Naive thymus-derived CD8-positive, alpha-beta T cell (primary cell): ENCODE data around the gene PHKB. TPM values are rescaled to one million over a fixed set of nuclear protein-coding genes. Genes with fewer than 3 reads are reported as not detected.
"Not testable (repeated sequence)": the region's sequence is repeated elsewhere in the genome, so short reads cannot be mapped to it uniquely, and the experiment has no call there.

Experiments used
- ATAC-seq, 2 donors: fragments of 150-1000 bp; cut with Tn5 transposase in 1 of 2; sonication (Bioruptor Pico), chemical (Tn5 transposase) in 1 of 2; 1 replicate in 1 of 2; 2 replicates in 1 of 2; pipeline ENCODE4 v1.10.0; 2021; ENCODE audit warnings: mild to moderate bottlenecking in 2 of 2, moderate library complexity in 2 of 2
- POLR2A ChIA-PET: fragments of 350-600 bp; sonication (Branson Sonifier 250); formaldehyde crosslinking; loops from one replicate; lab custom pipeline; 2021; ENCODE audit warnings: antibody characterized with exemption; lab: Charles Lee
- DNase-seq, 10 donors: peaks; one replicate each; pipeline versions ENCODE4 v3.0.0 to v3.0.0-alpha.2; 2020 to 2022
- H3K27ac Mint-ChIP-seq, 10 donors: one replicate each; pipeline ENCODE4 v1.8.0; 2020 to 2022; ENCODE audit warnings: mild to moderate bottlenecking in 10 of 10, mixed read lengths in 10 of 10, moderate library complexity in 4 of 10, inconsistent platforms in 1 of 10
- H3K27me3 Mint-ChIP-seq, 5 donors: one replicate each; pipeline ENCODE4 v1.8.0; 2021 to 2022; ENCODE audit warnings: mixed read lengths in 5 of 5
- H3K36me3 Mint-ChIP-seq, 3 donors: one replicate each; pipeline ENCODE4 v1.8.0; 2020 to 2022; ENCODE audit warnings: mixed read lengths in 3 of 3, mild to moderate bottlenecking in 2 of 3, inconsistent platforms in 1 of 3
- H3K4me1 Mint-ChIP-seq, 4 donors: one replicate each; pipeline ENCODE4 v1.8.0; 2021 to 2022; ENCODE audit warnings: mixed read lengths in 4 of 4
- H3K4me3 Mint-ChIP-seq, 10 donors: one replicate each; pipeline ENCODE4 v1.8.0; 2020 to 2022; ENCODE audit warnings: mild to moderate bottlenecking in 10 of 10, mixed read lengths in 10 of 10, moderate library complexity in 6 of 10, inconsistent platforms in 1 of 10
- H3K9me3 Mint-ChIP-seq, 9 donors: one replicate each; pipeline ENCODE4 v1.8.0; 2020 to 2022; ENCODE audit warnings: mixed read lengths in 9 of 9, mild to moderate bottlenecking in 3 of 9, inconsistent platforms in 1 of 9, moderate library complexity in 1 of 9
- polyA plus RNA-seq, 3 donors: library from polyadenylated mRNA; unstranded; fragments of 300-500 nt; fragmentation: Illumina TruSeq; gene quantifications; one replicate each; pipeline ENCODE4 v1.2.3, GENCODE V29; 2021
- total RNA-seq, 8 experiments: library from RNA in 2 of 8; stranded (reverse) in 2 of 8; gene quantifications; one replicate each; pipeline ENCODE4 v1.2.3 and lab custom pipeline; 2021 to 2026

PHKB gene
- total and polyA plus RNA-seq, 5 experiments from 2014 or later = 25.1 to 48.6 (median 34.2) TPM

GRCh38 chr16:47676635-47677177 lies 215.6 kb downstream of the PHKB start:
- Mint-ChIP-seq H3K27me3 (no peaks in the 10 kb centered on the region), H3K27ac (no peak overlapping the region), H3K4me1 (peaks cover 0 to 4% (median 0%) of the 10 kb centered on the region in 4 donors), H3K4me3 (no peak overlapping the region), H3K9me3 (peaks cover 0 to 18% (median 10%) of the 10 kb centered on the region in 9 donors), H3K36me3 (peaks cover 38 to 75% (median 73%) of the 10 kb centered on the region in 3 donors)
- DNase-seq (no peak), ATAC-seq (no peak)
- POLR2A ChIA-PET = no interaction called here

- POLR2A ChIA-PET, H3K27me3 Mint-ChIP-seq, H3K27ac Mint-ChIP-seq, H3K4me3 Mint-ChIP-seq, ATAC-seq, H3K4me1 Mint-ChIP-seq, DNase-seq: not testable (repeated sequence)
- H3K36me3 Mint-ChIP-seq = peaks cover 17 to 72% (median 71%) of the 10 kb centered on the region in 3 donors
- peaks cover 0 to 20% (median 9%) of the 10 kb centered on the region in 9 donors for H3K9me3 Mint-ChIP-seq
These were observed 220.4 kb downstream of the PHKB start for GRCh38 chr16:47681571-47681970.

GRCh38 chr16:47687694-47688093 lies 226.6 kb downstream of the PHKB start:
- Mint-ChIP-seq H3K27ac (peak overlapping the region in 2 of 10 donors; percentile 11 to 79), H3K36me3 (peaks cover 26 to 68% (median 65%) of the 10 kb centered on the region in 3 donors), H3K4me3 (no peak overlapping the region), H3K9me3 (peaks cover 0 to under 1% (median 0%) of the 10 kb centered on the region in 9 donors), H3K27me3 (no peaks in the 10 kb centered on the region), H3K4me1 (peaks cover 0 to 6% (median 2%) of the 10 kb centered on the region in 4 donors)
- POLR2A ChIA-PET = no interaction called here
- ATAC-seq (no peak), DNase-seq (no peak)

GRCh38 chr16:47693226-47693625 lies 232.1 kb downstream of the PHKB start:
- Mint-ChIP-seq H3K9me3 (peaks cover 0 to 4% (median 0%) of the 10 kb centered on the region in 9 donors), H3K4me3 (no peak overlapping the region), H3K36me3 (peaks cover 41 to 90% (median 88%) of the 10 kb centered on the region in 3 donors), H3K27me3 (no peaks in the 10 kb centered on the region), H3K4me1 (peaks cover 0 to 3% (median 0%) of the 10 kb centered on the region in 4 donors), H3K27ac (no peak overlapping the region)
- ATAC-seq = no peak
- POLR2A ChIA-PET = no interaction called here
- DNase-seq = no peak

- H3K4me1 Mint-ChIP-seq = peaks cover 0 to 3% (median 0%) of the 10 kb centered on the region in 4 donors
- POLR2A ChIA-PET = no interaction called here
- no peak overlapping the region for H3K27ac Mint-ChIP-seq
- ATAC-seq (no peak), DNase-seq (no peak)
- peaks cover 0 to 8% (median 4%) of the 10 kb centered on the region in 9 donors for H3K9me3 Mint-ChIP-seq
- H3K4me3 Mint-ChIP-seq = no peak overlapping the region
- H3K27me3 Mint-ChIP-seq = no peaks in the 10 kb centered on the region
- H3K36me3 Mint-ChIP-seq = peaks cover 49 to 91% (median 91%) of the 10 kb centered on the region in 3 donors
These were observed 233.4 kb downstream of the PHKB start for GRCh38 chr16:47694543-47694942.

GRCh38 chr16:47695756-47696155 lies 234.6 kb downstream of the PHKB start:
- Mint-ChIP-seq H3K4me1 (peaks cover 0 to 3% (median 0%) of the 10 kb centered on the region in 4 donors), H3K4me3 (no peak overlapping the region), H3K9me3 (peaks cover 0 to 12% (median 5%) of the 10 kb centered on the region in 9 donors), H3K27ac (no peak overlapping the region), H3K36me3 (peaks cover 50 to 87% (median 86%) of the 10 kb centered on the region in 3 donors), H3K27me3 (no peaks in the 10 kb centered on the region)
- ATAC-seq (no peak), DNase-seq (no peak)
- POLR2A ChIA-PET = no interaction called here

GRCh38 chr16:47697826-47698225 lies 236.7 kb downstream of the PHKB start:
- H3K9me3 Mint-ChIP-seq = peaks cover 6 to 27% (median 12%) of the 10 kb centered on the region in 9 donors
- POLR2A ChIA-PET = no interaction called here
- no peak overlapping the region for H3K4me3 Mint-ChIP-seq
- ATAC-seq = no peak
- H3K27ac Mint-ChIP-seq = no peak overlapping the region
- H3K27me3 Mint-ChIP-seq = no peaks in the 10 kb centered on the region
- peaks cover 45 to 89% (median 84%) of the 10 kb centered on the region in 3 donors for H3K36me3 Mint-ChIP-seq
- peaks cover 0 to 3% (median 0%) of the 10 kb centered on the region in 4 donors for H3K4me1 Mint-ChIP-seq
- no peak for DNase-seq

GRCh38 chr16:47699106-47699505 lies 238.0 kb downstream of the PHKB start:
- H3K36me3 Mint-ChIP-seq = peaks cover 45 to 78% (median 72%) of the 10 kb centered on the region in 3 donors
- H3K27me3 Mint-ChIP-seq = no peaks in the 10 kb centered on the region
- peaks cover 0 to 5% (median 0%) of the 10 kb centered on the region in 4 donors for H3K4me1 Mint-ChIP-seq
- POLR2A ChIA-PET = no interaction called here
- H3K4me3 Mint-ChIP-seq = no peak overlapping the region
- H3K27ac Mint-ChIP-seq = peak overlapping the region in 1 of 10 donors; percentile 30
- no peak for ATAC-seq
- peaks cover 9 to 39% (median 16%) of the 10 kb centered on the region in 9 donors for H3K9me3 Mint-ChIP-seq
- DNase-seq = no peak

- no peaks in the 10 kb centered on the region for H3K27me3 Mint-ChIP-seq
- H3K9me3 Mint-ChIP-seq = peaks cover 9 to 53% (median 17%) of the 10 kb centered on the region in 9 donors
- H3K27ac Mint-ChIP-seq = no peak overlapping the region
- H3K36me3 Mint-ChIP-seq = peaks cover 39 to 61% (median 56%) of the 10 kb centered on the region in 3 donors
- DNase-seq (no peak), ATAC-seq (no peak)
- POLR2A ChIA-PET = interaction anchor here (0.7 kb wide), 1 partner anchor 460 kb away, joined by 5 read pairs; no protein-coding TSS in a partner anchor
- H3K4me1 Mint-ChIP-seq = peaks cover 0 to 5% (median 0%) of the 10 kb centered on the region in 4 donors
- no peak overlapping the region for H3K4me3 Mint-ChIP-seq
These were observed 239.9 kb downstream of the PHKB start for GRCh38 chr16:47700857-47701587.

- Mint-ChIP-seq H3K27ac (no peak overlapping the region), H3K36me3 (peaks cover 14 to 21% (median 17%) of the 10 kb centered on the region in 3 donors), H3K27me3 (no peaks in the 10 kb centered on the region), H3K9me3 (peaks cover 4 to 54% (median 17%) of the 10 kb centered on the region in 9 donors), H3K4me1 (peaks cover 0 to 2% (median 0%) of the 10 kb centered on the region in 4 donors), H3K4me3 (no peak overlapping the region)
- DNase-seq = no peak
- no peak for ATAC-seq
- POLR2A ChIA-PET = no interaction called here
These were observed 244.1 kb downstream of the PHKB start for GRCh38 chr16:47705266-47705665.

- POLR2A ChIA-PET = no interaction called here
- peaks cover 0 to 12% (median under 1%) of the 10 kb centered on the region in 9 donors for H3K9me3 Mint-ChIP-seq
- no peak for ATAC-seq
These were observed 250.7 kb downstream of the PHKB start for GRCh38 chr16:47711809-47712208.

GRCh38 chr16:47712276-47713224 lies 251.4 kb downstream of the PHKB start:
- POLR2A ChIA-PET = no interaction called here
- Mint-ChIP-seq H3K36me3 (peaks cover 0 to 6% (median 0%) of the 10 kb centered on the region in 3 donors), H3K9me3 (peaks cover 0 to 12% (median 0%) of the 10 kb centered on the region in 9 donors), H3K27ac (no peak overlapping the region), H3K4me1 (peaks cover 0 to 3% (median 0%) of the 10 kb centered on the region in 4 donors), H3K4me3 (no peak overlapping the region), H3K27me3 (peaks cover 0 to 9% (median 4%) of the 10 kb centered on the region in 5 donors)
- DNase-seq (no peak), ATAC-seq (no peak)

More at GRCh38 chr16:47711809-47712208, 250.7 kb downstream of the PHKB start:
- Mint-ChIP-seq H3K27me3 (peaks cover 0 to 7% (median 4%) of the 10 kb centered on the region in 5 donors), H3K27ac (no peak overlapping the region), H3K36me3 (peaks cover 0 to 6% (median 0%) of the 10 kb centered on the region in 3 donors), H3K4me1 (peaks cover 0 to 3% (median 0%) of the 10 kb centered on the region in 4 donors), H3K4me3 (no peak overlapping the region)
- DNase-seq = no peak
